ENCODE results near the gene IL12A.

Gene IL12A

GRCh38 chr3:159988617-159989271, at the start of gene IL12A:
Gene IL12A (plus strand): TSS chr3:159988835.
- peak; percentile 44 for DNase-seq

- no peak for DNase-seq
These were observed 47.3 kb upstream of the IL12A start for GRCh38 chr3:159941038-159942000.

GRCh38 chr3:159944781-159945180, 43.9 kb upstream of the IL12A start:
- no peak for DNase-seq

- no peak for DNase-seq
These were observed 42.7 kb upstream of the IL12A start for GRCh38 chr3:159945930-159946329.

- no peak for DNase-seq
These were observed 41.4 kb upstream of the IL12A start for GRCh38 chr3:159947220-159947619.

GRCh38 chr3:159948429-159949144, 40.0 kb upstream of the IL12A start:
- DNase-seq, result no peak

GRCh38 chr3:159950156-159950898, 38.3 kb upstream of the IL12A start:
- DNase-seq, result no peak

GRCh38 chr3:159951540-159951939, 37.1 kb upstream of the IL12A start:
- no peak for DNase-seq

- DNase-seq, result no peak
These were observed 35.1 kb upstream of the IL12A start for GRCh38 chr3:159953325-159954085.

GRCh38 chr3:159960188-159961148, 28.2 kb upstream of the IL12A start:
- DNase-seq, result no peak

GRCh38 chr3:159964166-159964973, 24.3 kb upstream of the IL12A start:
- DNase-seq, result no peak

- no peak for DNase-seq
These were observed 17.3 kb upstream of the IL12A start for GRCh38 chr3:159971311-159971710.

- no peak for DNase-seq
These were observed 11.3 kb upstream of the IL12A start for GRCh38 chr3:159977295-159977694.

- DNase-seq, result no peak
These were observed 10.3 kb upstream of the IL12A start for GRCh38 chr3:159978353-159978752.

GRCh38 chr3:159978918-159979703, 9.5 kb upstream of the IL12A start:
- no peak for DNase-seq

- no peak for DNase-seq
These were observed 6.1 kb upstream of the IL12A start for GRCh38 chr3:159982442-159982974.

GRCh38 chr3:159987291-159987711, 1.3 kb upstream of the IL12A start:
- DNase-seq, result no peak
